ENCODE data around the gene CAMTA1. TPM values are rescaled to one million over a fixed set of nuclear protein-coding genes. Genes with fewer than 3 reads are reported as not detected.

Gene CAMTA1
- polyA plus RNA-seq, 1 experiment = 23.1 TPM

DNA sequence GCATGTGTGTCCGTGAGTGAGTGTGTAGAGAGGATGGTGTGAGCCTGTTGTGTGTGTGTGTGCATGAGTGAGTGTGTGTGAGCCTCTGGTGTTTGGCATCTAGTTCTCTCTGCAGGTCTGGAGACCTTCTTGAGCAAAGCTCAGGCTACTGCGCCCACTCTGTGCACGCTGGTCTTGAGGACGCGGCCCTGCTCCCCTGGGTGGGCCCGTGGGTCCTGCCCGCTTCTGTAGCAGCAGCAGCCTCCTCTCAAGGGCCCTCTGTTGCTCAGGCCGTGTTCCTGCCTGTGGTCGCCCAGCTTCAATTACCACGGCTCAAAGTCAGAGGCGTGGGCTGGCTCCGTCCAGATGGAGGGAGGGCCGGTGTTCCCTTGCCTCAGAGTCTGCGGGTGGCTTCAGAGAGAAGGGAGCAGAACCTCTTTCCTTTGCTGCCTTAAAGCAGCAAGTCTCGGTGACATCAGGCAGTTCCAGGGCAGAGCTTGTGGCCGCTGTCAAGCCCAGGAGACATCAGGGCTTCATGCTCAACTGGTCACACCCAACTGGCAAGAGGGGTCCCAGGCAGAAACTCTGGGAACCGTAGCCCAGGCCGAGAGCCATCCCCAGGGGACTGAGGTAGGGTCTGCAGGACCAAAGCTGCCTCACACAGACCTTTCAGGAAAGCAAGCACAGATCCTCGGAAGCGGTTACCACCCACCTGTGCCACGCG lies 715.3 kb downstream of the CAMTA1 start:
- TF ChIP-seq CTCF (IDR thresholded peaks at IDR 0.05; ENCODE audit: insufficient read depth, low read depth, low read length) = no peak
- no peak for DNase-seq (ENCODE audit: low read depth)
- H3K4me3 ChIP-seq (ENCODE audit: low read depth, low read length) = no peak overlapping the region
- ChIA-PET POLR2A (no interaction called here), CTCF (interaction anchor here (0.7 to 1.0 kb wide), 2 partner anchors 17 to 30 kb away, joined by 3 read pairs; no protein-coding TSS in a partner anchor)
- no peaks in the 10 kb centered on the region for H3K36me3 ChIP-seq (ENCODE audit: control insufficient read depth, insufficient read depth, low read length)
- H3K27me3 ChIP-seq (ENCODE audit: control insufficient read depth, insufficient read depth, low read length) = no peaks in the 10 kb centered on the region

DNA sequence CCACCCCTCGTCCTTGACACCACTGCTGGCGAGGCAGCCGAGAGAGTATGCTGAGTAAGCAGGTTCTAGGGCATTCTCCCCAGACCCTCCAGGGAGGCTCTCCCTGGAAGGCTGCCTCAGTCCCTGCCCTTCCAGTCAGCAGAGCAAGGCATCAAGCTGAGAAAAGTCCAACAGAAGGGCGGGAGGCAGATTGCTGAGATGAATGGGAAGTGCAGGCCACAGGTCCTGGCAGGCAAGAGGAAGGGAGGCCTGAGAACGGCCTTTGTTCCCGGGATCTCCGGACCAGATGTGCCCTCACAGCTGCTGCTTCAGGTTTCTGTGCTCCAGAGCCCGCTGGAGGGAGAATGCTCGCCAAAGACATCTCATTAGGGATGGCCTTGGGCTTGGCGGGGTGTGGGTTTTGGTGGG lies 715.8 kb downstream of the CAMTA1 start:
- ChIA-PET POLR2A (no interaction called here), CTCF (interaction anchor here (0.7 kb wide), 1 partner anchor 31 kb away, joined by 3 read pairs; no protein-coding TSS in a partner anchor)
- no peaks in the 10 kb centered on the region for H3K27me3 ChIP-seq (ENCODE audit: control insufficient read depth, insufficient read depth, low read length)
- no peak for TF ChIP-seq CTCF (IDR thresholded peaks at IDR 0.05; ENCODE audit: insufficient read depth, low read depth, low read length)
- no peak overlapping the region for H3K4me3 ChIP-seq (ENCODE audit: low read depth, low read length)
- DNase-seq (ENCODE audit: low read depth) = no peak
- no peaks in the 10 kb centered on the region for H3K36me3 ChIP-seq (ENCODE audit: control insufficient read depth, insufficient read depth, low read length)

GRCh38 chr1:7501723-7502603 lies 716.7 kb downstream of the CAMTA1 start:
- ChIA-PET POLR2A (no interaction called here), CTCF (interaction anchor here (0.7 to 1.3 kb wide), 2 partner anchors 10 to 31 kb away, joined by 3 read pairs; no protein-coding TSS in a partner anchor)
- Histone ChIP-seq H3K36me3 (ENCODE audit: control insufficient read depth, insufficient read depth, low read length) (no peaks in the 10 kb centered on the region), H3K27me3 (ENCODE audit: control insufficient read depth, insufficient read depth, low read length) (no peaks in the 10 kb centered on the region), H3K4me3 (ENCODE audit: low read depth, low read length) (no peak overlapping the region)
- DNase-seq (ENCODE audit: low read depth) = no peak
- no peak for TF ChIP-seq CTCF (IDR thresholded peaks at IDR 0.05; ENCODE audit: insufficient read depth, low read depth, low read length)

GRCh38 chr1:7503691-7504437 lies 718.6 kb downstream of the CAMTA1 start:
- no peak for DNase-seq (ENCODE audit: low read depth)
- no peaks in the 10 kb centered on the region for H3K36me3 ChIP-seq (ENCODE audit: control insufficient read depth, insufficient read depth, low read length)
- POLR2A ChIA-PET = no interaction called here
- H3K4me3 ChIP-seq (ENCODE audit: low read depth, low read length) = no peak overlapping the region
- H3K27me3 ChIP-seq (ENCODE audit: control insufficient read depth, insufficient read depth, low read length) = no peaks in the 10 kb centered on the region
- no peak for TF ChIP-seq CTCF (IDR thresholded peaks at IDR 0.05; ENCODE audit: insufficient read depth, low read depth, low read length)
- CTCF ChIA-PET = no interaction called here

DNA sequence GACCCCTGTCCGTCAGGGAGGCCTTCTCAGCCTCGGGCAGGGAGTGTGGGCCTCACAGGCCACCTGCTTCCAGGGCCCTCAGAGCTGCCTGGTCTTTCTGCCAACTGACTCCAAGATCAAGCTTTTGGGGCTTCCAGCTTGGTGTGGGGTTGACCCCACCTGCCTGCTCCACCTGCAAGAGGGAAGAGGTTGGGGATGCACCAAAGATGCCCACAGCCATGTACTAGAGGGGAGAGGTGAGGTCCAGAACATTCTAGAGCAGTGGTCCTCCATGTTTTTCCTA lies 719.1 kb downstream of the CAMTA1 start:
- no peak for TF ChIP-seq CTCF (IDR thresholded peaks at IDR 0.05; ENCODE audit: insufficient read depth, low read depth, low read length)
- no peaks in the 10 kb centered on the region for H3K36me3 ChIP-seq (ENCODE audit: control insufficient read depth, insufficient read depth, low read length)
- no peak for DNase-seq (ENCODE audit: low read depth)
- H3K27me3 ChIP-seq (ENCODE audit: control insufficient read depth, insufficient read depth, low read length) = no peaks in the 10 kb centered on the region
- no peak overlapping the region for H3K4me3 ChIP-seq (ENCODE audit: low read depth, low read length)
- ChIA-PET POLR2A (no interaction called here), CTCF (no interaction called here)
